ENCODE measurements around the gene WDHD1. TPM values are rescaled to one million over a fixed set of nuclear protein-coding genes. Genes with fewer than 3 reads are reported as not detected.

The WDHD1 gene
- total RNA-seq, 1 experiment from 2014 or later: 27.5 TPM

- no peak for DNase-seq
- Histone ChIP-seq H3K36me3 (ENCODE audit: control insufficient read depth, insufficient read depth, low read length) (no peaks in the 10 kb centered on the region), H3K27me3 (replicated peaks; ENCODE audit: control insufficient read depth, insufficient read depth, low read length) (no peaks in the 10 kb centered on the region), H3K9me3 (no peaks in the 10 kb centered on the region), H3K4me1 (peaks cover 11% of the 10 kb centered on the region; the same call in 1 of the 2 replicates), H3K4me3 (ENCODE audit: low read depth, low read length) (no peak overlapping the region)
- TF ChIP-seq CTCF (IDR thresholded peaks at IDR 0.05; ENCODE audit: insufficient read depth in 1 of 2, low read depth in 1 of 2, low read length in 1 of 2, severe bottlenecking in 1 of 2, unreplicated experiment in 1 of 2): no peak
- no peaks in the 10 kb centered on the region for H3K9me3 Mint-ChIP-seq (ENCODE audit: unreplicated experiment)
- intact Hi-C loops (cut with micrococcal nuclease; ENCODE audit: unreplicated experiment): no loop called here
- ChIA-PET POLR2A (no interaction called here), CTCF (no interaction called here)
- H3K27me3 Mint-ChIP-seq (ENCODE audit: insufficient read depth, unreplicated experiment): no peaks in the 10 kb centered on the region
- no TSS peak for BruUV-seq (replicated peaks)
- H3K36me3 Mint-ChIP-seq (ENCODE audit: insufficient read depth, unreplicated experiment): peaks cover 24% of the 10 kb centered on the region
- peaks cover 11% of the 10 kb centered on the region for H3K4me1 Mint-ChIP-seq (ENCODE audit: low read depth, unreplicated experiment)
- H3K27ac Mint-ChIP-seq (ENCODE audit: unreplicated experiment): no peak overlapping the region
- no peak overlapping the region for H3K4me3 Mint-ChIP-seq (ENCODE audit: unreplicated experiment)
Measured at GRCh38 chr14:55048900-55049436, 22.1 kb upstream of the WDHD1 start.

GRCh38 chr14:55047301-55048053 is 20.6 kb upstream of the WDHD1 start:
- Mint-ChIP-seq H3K36me3 (ENCODE audit: insufficient read depth, unreplicated experiment) (peaks cover 20% of the 10 kb centered on the region), H3K27me3 (ENCODE audit: insufficient read depth, unreplicated experiment) (no peaks in the 10 kb centered on the region), H3K27ac (ENCODE audit: unreplicated experiment) (no peak overlapping the region), H3K9me3 (ENCODE audit: unreplicated experiment) (no peaks in the 10 kb centered on the region), H3K4me3 (ENCODE audit: unreplicated experiment) (no peak overlapping the region), H3K4me1 (ENCODE audit: low read depth, unreplicated experiment) (no peaks in the 10 kb centered on the region)
- Histone ChIP-seq H3K4me1 (no peaks in the 10 kb centered on the region), H3K27me3 (replicated peaks; ENCODE audit: control insufficient read depth, insufficient read depth, low read length) (no peaks in the 10 kb centered on the region), H3K36me3 (ENCODE audit: control insufficient read depth, insufficient read depth, low read length) (no peaks in the 10 kb centered on the region), H3K9me3 (no peaks in the 10 kb centered on the region), H3K4me3 (ENCODE audit: low read depth, low read length) (no peak overlapping the region)
- no peak for TF ChIP-seq CTCF (IDR thresholded peaks at IDR 0.05; ENCODE audit: insufficient read depth in 1 of 2, low read depth in 1 of 2, low read length in 1 of 2, severe bottlenecking in 1 of 2, unreplicated experiment in 1 of 2)
- no TSS peak for BruUV-seq (replicated peaks)
- no peak for DNase-seq
- intact Hi-C loops (cut with micrococcal nuclease; ENCODE audit: unreplicated experiment): no loop called here
- ChIA-PET POLR2A (interaction anchor here (0.6 to 0.9 kb wide), 2 partner anchors 20 to 69 kb away, joined by 4 to 15 read pairs; partner anchors contain the start of genes SOCS4 and WDHD1), CTCF (no interaction called here)

- Mint-ChIP-seq H3K27ac (ENCODE audit: unreplicated experiment) (no peak overlapping the region), H3K4me3 (ENCODE audit: unreplicated experiment) (no peak overlapping the region), H3K4me1 (ENCODE audit: low read depth, unreplicated experiment) (no peaks in the 10 kb centered on the region), H3K9me3 (ENCODE audit: unreplicated experiment) (no peaks in the 10 kb centered on the region), H3K36me3 (ENCODE audit: insufficient read depth, unreplicated experiment) (peaks cover 6% of the 10 kb centered on the region), H3K27me3 (ENCODE audit: insufficient read depth, unreplicated experiment) (no peaks in the 10 kb centered on the region)
- no peaks in the 10 kb centered on the region for H3K27me3 ChIP-seq (replicated peaks; ENCODE audit: control insufficient read depth, insufficient read depth, low read length)
- CTCF ChIA-PET: interaction anchor here (0.6 kb wide), 1 partner anchor 41 kb away, joined by 4 read pairs; no protein-coding TSS in a partner anchor
- H3K4me1 ChIP-seq: no peaks in the 10 kb centered on the region
- intact Hi-C loops (cut with micrococcal nuclease; ENCODE audit: unreplicated experiment): no loop called here
- POLR2A ChIA-PET: interaction anchor here (0.6 to 0.9 kb wide), 2 partner anchors 18 to 42 kb away, joined by 3 to 6 read pairs; no protein-coding TSS in a partner anchor
- TF ChIP-seq CTCF (IDR thresholded peaks at IDR 0.05; ENCODE audit: insufficient read depth in 1 of 2, low read depth in 1 of 2, low read length in 1 of 2, severe bottlenecking in 1 of 2, unreplicated experiment in 1 of 2): no peak
- no peaks in the 10 kb centered on the region for H3K9me3 ChIP-seq
- DNase-seq: no peak
- BruUV-seq (replicated peaks): no TSS peak
- no peaks in the 10 kb centered on the region for H3K36me3 ChIP-seq (ENCODE audit: control insufficient read depth, insufficient read depth, low read length)
- no peak overlapping the region for H3K4me3 ChIP-seq (ENCODE audit: low read depth, low read length)
Measured at GRCh38 chr14:55045087-55045486, 18.2 kb upstream of the WDHD1 start.
